ENCODE data around the gene RNF26.
A peak's percentile ranks its signal among the peaks of the same experiment; 100 is the strongest.

Gene RNF26

GRCh38 chr11:119347940-119348605 lies 13.7 kb downstream of the RNF26 start:
- DNase-seq = no peak
- H3K36me3 ChIP-seq (ENCODE audit: control insufficient read depth in 4 of 4, insufficient read depth in 4 of 4, low read length in 3 of 4) = no peaks in the 10 kb centered on the region
- H3K4me3 ChIP-seq (ENCODE audit: control insufficient read depth in 1 of 7, extremely low read depth in 1 of 7, insufficient read depth in 4 of 7, low read depth in 2 of 7, low read length in 6 of 7) = no peak overlapping the region
- H3K4me1 ChIP-seq (ENCODE audit: control extremely low read depth in 1 of 4, control insufficient read depth in 4 of 4, insufficient read depth in 4 of 4, low read length in 3 of 4) = no peaks in the 10 kb centered on the region
- 93% methylated on average over 10 of the region's 16 CpGs for WGBS (ENCODE audit: insufficient coverage)
- peaks cover 0 to 15% (median 7%) of the 10 kb centered on the region in 5 experiments for H3K27me3 ChIP-seq (replicated peaks in 2 of 5; ENCODE audit: control insufficient read depth in 4 of 5, insufficient read depth in 5 of 5, low read length in 4 of 5)
- ChIA-PET CTCF (interaction anchor here (0.9 to 1.6 kb wide), 3 partner anchors 25 to 64 kb away, joined by 4 to 5 read pairs (median 4); partner anchors contain the start of gene USP2), POLR2A (no interaction called here)
- no peaks in the 10 kb centered on the region for H3K9me3 ChIP-seq (ENCODE audit: control extremely low read depth in 1 of 5, control insufficient read depth in 4 of 5, insufficient read depth in 2 of 5, low read depth in 1 of 5, low read length in 4 of 5)
- H3K27ac ChIP-seq (ENCODE audit: insufficient read depth in 1 of 2, low read depth in 1 of 2, low read length in 2 of 2, poor library complexity in 1 of 2, severe bottlenecking in 2 of 2) = no peak overlapping the region

GRCh38 chr11:119350302-119350701 lies 16.0 kb downstream of the RNF26 start:
- 79% methylated on average over 6 of the region's 6 CpGs for WGBS (ENCODE audit: insufficient coverage)
- CTCF ChIA-PET = interaction anchor here (0.8 to 1.2 kb wide), 3 partner anchors 13 to 29 kb away, joined by 3 to 4 read pairs (median 3); no protein-coding TSS in a partner anchor
- Histone ChIP-seq H3K4me3 (ENCODE audit: control insufficient read depth in 1 of 7, extremely low read depth in 1 of 7, insufficient read depth in 4 of 7, low read depth in 2 of 7, low read length in 6 of 7) (no peak overlapping the region), H3K27ac (ENCODE audit: insufficient read depth in 1 of 2, low read depth in 1 of 2, low read length in 2 of 2, poor library complexity in 1 of 2, severe bottlenecking in 2 of 2) (no peak overlapping the region), H3K9me3 (ENCODE audit: control extremely low read depth in 1 of 5, control insufficient read depth in 4 of 5, insufficient read depth in 2 of 5, low read depth in 1 of 5, low read length in 4 of 5) (no peaks in the 10 kb centered on the region), H3K4me1 (ENCODE audit: control extremely low read depth in 1 of 4, control insufficient read depth in 4 of 4, insufficient read depth in 4 of 4, low read length in 3 of 4) (no peaks in the 10 kb centered on the region), H3K36me3 (ENCODE audit: control insufficient read depth in 4 of 4, insufficient read depth in 4 of 4, low read length in 3 of 4) (no peaks in the 10 kb centered on the region), H3K27me3 (replicated peaks in 2 of 5; ENCODE audit: control insufficient read depth in 4 of 5, insufficient read depth in 5 of 5, low read length in 4 of 5) (peaks cover 0 to 16% (median 8%) of the 10 kb centered on the region in 5 experiments)
- DNase-seq = no peak
- POLR2A ChIA-PET = no interaction called here

GRCh38 chr11:119351232-119351631 lies 16.9 kb downstream of the RNF26 start:
- Histone ChIP-seq H3K27ac (ENCODE audit: insufficient read depth in 1 of 2, low read depth in 1 of 2, low read length in 2 of 2, poor library complexity in 1 of 2, severe bottlenecking in 2 of 2) (no peak overlapping the region), H3K9me3 (ENCODE audit: control extremely low read depth in 1 of 5, control insufficient read depth in 4 of 5, insufficient read depth in 2 of 5, low read depth in 1 of 5, low read length in 4 of 5) (no peaks in the 10 kb centered on the region), H3K27me3 (replicated peaks in 2 of 5; ENCODE audit: control insufficient read depth in 4 of 5, insufficient read depth in 5 of 5, low read length in 4 of 5) (peaks cover 0 to 23% (median 14%) of the 10 kb centered on the region in 5 experiments), H3K36me3 (ENCODE audit: control insufficient read depth in 4 of 4, insufficient read depth in 4 of 4, low read length in 3 of 4) (no peaks in the 10 kb centered on the region), H3K4me3 (ENCODE audit: control insufficient read depth in 1 of 7, extremely low read depth in 1 of 7, insufficient read depth in 4 of 7, low read depth in 2 of 7, low read length in 6 of 7) (no peak overlapping the region), H3K4me1 (ENCODE audit: control extremely low read depth in 1 of 4, control insufficient read depth in 4 of 4, insufficient read depth in 4 of 4, low read length in 3 of 4) (peaks cover 0 to 2% (median 1%) of the 10 kb centered on the region in 4 experiments)
- WGBS (ENCODE audit: insufficient coverage) = no CpG with 5 or more reads among the region's 2 CpGs
- ChIA-PET POLR2A (no interaction called here), CTCF (interaction anchor here (0.6 kb wide), 1 partner anchor 11 kb away, joined by 3 read pairs; no protein-coding TSS in a partner anchor)
- no peak for DNase-seq

GRCh38 chr11:119352857-119353260 lies 18.5 kb downstream of the RNF26 start:
- peak in 1 of 3 donors; percentile 13 for DNase-seq
- Histone ChIP-seq H3K27ac (ENCODE audit: insufficient read depth in 1 of 2, low read depth in 1 of 2, low read length in 2 of 2, poor library complexity in 1 of 2, severe bottlenecking in 2 of 2) (no peak overlapping the region), H3K36me3 (ENCODE audit: control insufficient read depth in 4 of 4, insufficient read depth in 4 of 4, low read length in 3 of 4) (no peaks in the 10 kb centered on the region), H3K4me3 (ENCODE audit: control insufficient read depth in 1 of 7, extremely low read depth in 1 of 7, insufficient read depth in 4 of 7, low read depth in 2 of 7, low read length in 6 of 7) (no peak overlapping the region), H3K4me1 (ENCODE audit: control extremely low read depth in 1 of 4, control insufficient read depth in 4 of 4, insufficient read depth in 4 of 4, low read length in 3 of 4) (peaks cover 0 to 8% (median 4%) of the 10 kb centered on the region in 4 experiments), H3K27me3 (replicated peaks in 2 of 5; ENCODE audit: control insufficient read depth in 4 of 5, insufficient read depth in 5 of 5, low read length in 4 of 5) (peaks cover 0 to 15% (median 12%) of the 10 kb centered on the region in 5 experiments), H3K9me3 (ENCODE audit: control extremely low read depth in 1 of 5, control insufficient read depth in 4 of 5, insufficient read depth in 2 of 5, low read depth in 1 of 5, low read length in 4 of 5) (no peaks in the 10 kb centered on the region)
- ChIA-PET CTCF (interaction anchor here (1.0 to 2.2 kb wide), 3 partner anchors 15 to 122 kb away, joined by 3 to 7 read pairs (median 7); no protein-coding TSS in a partner anchor), POLR2A (no interaction called here)
- 78% methylated on average over 4 of the region's 4 CpGs for WGBS (ENCODE audit: insufficient coverage)

GRCh38 chr11:119355091-119355843 lies 20.9 kb downstream of the RNF26 start:
- no peak for DNase-seq
- POLR2A ChIA-PET = interaction anchor here (0.9 kb wide), 2 partner anchors 21 to 120 kb away, joined by 3 read pairs; no protein-coding TSS in a partner anchor
- peaks cover 0 to 15% (median 12%) of the 10 kb centered on the region in 5 experiments for H3K27me3 ChIP-seq (replicated peaks in 2 of 5; ENCODE audit: control insufficient read depth in 4 of 5, insufficient read depth in 5 of 5, low read length in 4 of 5)
- H3K27ac ChIP-seq (ENCODE audit: insufficient read depth in 1 of 2, low read depth in 1 of 2, low read length in 2 of 2, poor library complexity in 1 of 2, severe bottlenecking in 2 of 2) = no peak overlapping the region
- H3K4me1 ChIP-seq (ENCODE audit: control extremely low read depth in 1 of 4, control insufficient read depth in 4 of 4, insufficient read depth in 4 of 4, low read length in 3 of 4) = peaks cover 0 to 18% (median 13%) of the 10 kb centered on the region in 4 experiments
- no peaks in the 10 kb centered on the region for H3K36me3 ChIP-seq (ENCODE audit: control insufficient read depth in 4 of 4, insufficient read depth in 4 of 4, low read length in 3 of 4)
- H3K9me3 ChIP-seq (ENCODE audit: control extremely low read depth in 1 of 5, control insufficient read depth in 4 of 5, insufficient read depth in 2 of 5, low read depth in 1 of 5, low read length in 4 of 5) = no peaks in the 10 kb centered on the region
- CTCF ChIA-PET = interaction anchor here (0.8 to 5.1 kb wide), 14 partner anchors 8 to 120 kb away, joined by 3 to 132 read pairs (median 4); partner anchors contain the start of genes MFRP and USP2
- no peak overlapping the region for H3K4me3 ChIP-seq (ENCODE audit: control insufficient read depth in 1 of 7, extremely low read depth in 1 of 7, insufficient read depth in 4 of 7, low read depth in 2 of 7, low read length in 6 of 7)
- WGBS (ENCODE audit: insufficient coverage) = 95% methylated on average over 9 of the region's 9 CpGs

- Histone ChIP-seq H3K4me1 (ENCODE audit: control extremely low read depth in 1 of 4, control insufficient read depth in 4 of 4, insufficient read depth in 4 of 4, low read length in 3 of 4) (peaks cover 0 to 22% (median 14%) of the 10 kb centered on the region in 4 experiments), H3K27me3 (replicated peaks in 2 of 5; ENCODE audit: control insufficient read depth in 4 of 5, insufficient read depth in 5 of 5, low read length in 4 of 5) (peaks cover 0 to 15% (median 12%) of the 10 kb centered on the region in 5 experiments), H3K9me3 (ENCODE audit: control extremely low read depth in 1 of 5, control insufficient read depth in 4 of 5, insufficient read depth in 2 of 5, low read depth in 1 of 5, low read length in 4 of 5) (no peaks in the 10 kb centered on the region), H3K36me3 (ENCODE audit: control insufficient read depth in 4 of 4, insufficient read depth in 4 of 4, low read length in 3 of 4) (no peaks in the 10 kb centered on the region), H3K4me3 (ENCODE audit: control insufficient read depth in 1 of 7, extremely low read depth in 1 of 7, insufficient read depth in 4 of 7, low read depth in 2 of 7, low read length in 6 of 7) (peak overlapping the region; percentile 21 to 94 (median 73)), H3K27ac (ENCODE audit: insufficient read depth in 1 of 2, low read depth in 1 of 2, low read length in 2 of 2, poor library complexity in 1 of 2, severe bottlenecking in 2 of 2) (no peak overlapping the region)
- WGBS (ENCODE audit: insufficient coverage) = under 1% methylated on average over 42 of the region's 54 CpGs
- ChIA-PET CTCF (interaction anchor here (0.7 to 5.1 kb wide), 15 partner anchors 8 to 176 kb away, joined by 3 to 132 read pairs (median 5); partner anchors contain the start of genes MFRP and USP2), POLR2A (interaction anchor here (0.7 to 0.9 kb wide), 5 partner anchors 20 to 429 kb away, joined by 3 to 5 read pairs (median 3); no protein-coding TSS in a partner anchor)
- peak; percentile 74 to 84 (median 83) for DNase-seq
These were observed 22.2 kb downstream of the RNF26 start for GRCh38 chr11:119356349-119357031.
